Forelimb muscle (tissue), 1 donor: ENCODE data around the gene KCNK3. TPM values are rescaled to one million over a fixed set of nuclear protein-coding genes. Genes with fewer than 3 reads are reported as not detected.

Experiments
- DNase-seq: peaks from one replicate; pipeline ENCODE4 v3.0.0-alpha.2; 2013; ENCODE audit warnings: low read depth
- polyA plus RNA-seq: library from polyadenylated mRNA; unstranded; fragments of 120-200 nt; gene quantifications from one replicate; pipeline ENCODE4 v1.2.1, GENCODE V29; 2013; ENCODE audit not compliant: insufficient read length

The KCNK3 gene
- polyA plus RNA-seq, 1 donor = 1.6 TPM

- DNase-seq = no peak
These were observed 19.1 kb downstream of the KCNK3 start for GRCh38 chr2:26711457-26712161.

GRCh38 chr2:26712486-26713465, 20.3 kb downstream of the KCNK3 start:
- no peak for DNase-seq

- DNase-seq = no peak
These were observed 23.2 kb downstream of the KCNK3 start for GRCh38 chr2:26715528-26716270.

- DNase-seq = no peak
These were observed 23.8 kb downstream of the KCNK3 start for GRCh38 chr2:26716340-26716739.

GRCh38 chr2:26716769-26717168, 24.2 kb downstream of the KCNK3 start:
- no peak for DNase-seq

GRCh38 chr2:26717362-26717761, 24.8 kb downstream of the KCNK3 start:
- no peak for DNase-seq

- DNase-seq = no peak
These were observed 26.6 kb downstream of the KCNK3 start for GRCh38 chr2:26718949-26719686.

- peak; percentile 28 for DNase-seq
These were observed 28.0 kb downstream of the KCNK3 start for GRCh38 chr2:26720322-26721114.

- no peak for DNase-seq
These were observed 28.9 kb downstream of the KCNK3 start for GRCh38 chr2:26721115-26722032.

GRCh38 chr2:26722328-26722727, 29.8 kb downstream of the KCNK3 start:
- no peak for DNase-seq

- no peak for DNase-seq
These were observed 30.4 kb downstream of the KCNK3 start for GRCh38 chr2:26722911-26723310.

- DNase-seq = no peak
These were observed 31.0 kb downstream of the KCNK3 start for GRCh38 chr2:26723475-26723874.

- no peak for DNase-seq
These were observed 31.6 kb downstream of the KCNK3 start for GRCh38 chr2:26723991-26724750.

- DNase-seq = no peak
These were observed 32.4 kb downstream of the KCNK3 start for GRCh38 chr2:26724784-26725520.

GRCh38 chr2:26725521-26725820, 32.9 kb downstream of the KCNK3 start:
- DNase-seq = no peak

- DNase-seq = no peak
These were observed 33.7 kb downstream of the KCNK3 start for GRCh38 chr2:26726228-26726627.

- DNase-seq = no peak
These were observed 35.4 kb downstream of the KCNK3 start for GRCh38 chr2:26727641-26728561.
